22Rv1 (cell line): Measurements from ENCODE around the gene TERB1.

ENCODE experiments used
- ZFX ChIP-seq: fragments of 450-650 bp; IDR thresholded peaks from 2 replicates; pipeline ENCODE4 v1.6.1; 2017; ENCODE audit warnings: antibody characterized with exemption, borderline replicate concordance
- TF ChIP-seq, protein P1 (sequence below): fragments of 450-650 bp; IDR thresholded peaks from 2 replicates; pipeline ENCODE4 v1.5.1; 2017; ENCODE audit warnings: mild to moderate bottlenecking

DNA sequence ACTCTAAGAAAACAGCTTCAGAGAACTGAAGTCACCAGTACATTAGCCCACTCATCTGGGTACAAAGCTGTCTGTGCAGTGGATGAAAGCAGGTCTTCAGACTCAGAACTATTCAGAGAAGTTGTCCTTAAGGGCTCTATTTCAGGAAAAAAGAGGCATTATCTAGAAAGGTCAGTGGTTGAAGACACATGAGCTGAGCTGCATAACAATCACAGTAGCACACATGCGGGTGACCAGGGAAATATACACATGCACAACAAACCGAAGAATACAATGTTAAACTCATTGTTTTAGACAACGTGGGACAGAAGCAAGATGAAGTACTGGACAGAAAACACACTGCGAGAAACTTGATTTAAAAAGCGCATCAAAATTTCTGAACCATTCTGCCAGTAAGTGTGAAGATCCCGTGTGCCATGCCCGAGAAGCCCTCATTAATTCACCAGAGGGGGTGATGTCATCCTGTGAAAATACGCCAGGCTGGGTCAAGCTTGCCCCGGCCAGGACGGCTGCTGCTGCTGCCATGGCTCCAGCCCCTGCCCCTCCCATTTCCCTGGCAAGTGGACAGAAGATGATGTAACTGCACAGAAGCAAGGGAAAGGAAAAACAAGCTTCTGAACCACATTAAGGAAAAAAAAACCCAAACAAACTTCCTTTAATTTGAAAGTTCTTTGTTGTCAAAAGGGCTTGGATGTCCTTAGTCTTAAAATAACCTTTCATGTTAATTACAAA lies 60.0 kb downstream of the TERB1 start:
- TF ChIP-seq, protein P1, sequence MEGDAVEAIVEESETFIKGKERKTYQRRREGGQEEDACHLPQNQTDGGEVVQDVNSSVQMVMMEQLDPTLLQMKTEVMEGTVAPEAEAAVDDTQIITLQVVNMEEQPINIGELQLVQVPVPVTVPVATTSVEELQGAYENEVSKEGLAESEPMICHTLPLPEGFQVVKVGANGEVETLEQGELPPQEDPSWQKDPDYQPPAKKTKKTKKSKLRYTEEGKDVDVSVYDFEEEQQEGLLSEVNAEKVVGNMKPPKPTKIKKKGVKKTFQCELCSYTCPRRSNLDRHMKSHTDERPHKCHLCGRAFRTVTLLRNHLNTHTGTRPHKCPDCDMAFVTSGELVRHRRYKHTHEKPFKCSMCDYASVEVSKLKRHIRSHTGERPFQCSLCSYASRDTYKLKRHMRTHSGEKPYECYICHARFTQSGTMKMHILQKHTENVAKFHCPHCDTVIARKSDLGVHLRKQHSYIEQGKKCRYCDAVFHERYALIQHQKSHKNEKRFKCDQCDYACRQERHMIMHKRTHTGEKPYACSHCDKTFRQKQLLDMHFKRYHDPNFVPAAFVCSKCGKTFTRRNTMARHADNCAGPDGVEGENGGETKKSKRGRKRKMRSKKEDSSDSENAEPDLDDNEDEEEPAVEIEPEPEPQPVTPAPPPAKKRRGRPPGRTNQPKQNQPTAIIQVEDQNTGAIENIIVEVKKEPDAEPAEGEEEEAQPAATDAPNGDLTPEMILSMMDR: no peak
- no peak for TF ChIP-seq ZFX
